SK-N-MC (cell line): ENCODE results near the gene BTBD16.

Experiments
- DNase-seq: peaks from one replicate; pipeline ENCODE4 v3.0.0-alpha.2; 2011; ENCODE audit warnings: low read depth, low spot score
- H3K27ac ChIP-seq: fragments of 200-600 bp; sonication (generic); 2 replicates; pipeline ENCODE4 v1.5.1; 2016; ENCODE audit warnings: mixed run types
- H3K36me3 ChIP-seq: fragments of 200-600 bp; sonication (generic); 2 replicates; pipeline ENCODE4 v1.6.1; 2017; ENCODE audit warnings: antibody characterized with exemption, low read length, mixed read lengths; ENCODE audit not compliant: insufficient read depth
- H3K4me3 ChIP-seq: fragments of 200-600 bp; sonication (generic); 2 replicates; pipeline ENCODE4 v1.5.1; 2016
- H3K9ac ChIP-seq: fragments of 200-600 bp; sonication (generic); 2 replicates; pipeline ENCODE4 v1.8.0; 2017; ENCODE audit warnings: mixed run types, mixed read lengths; ENCODE audit not compliant: insufficient read length
- H3K9me3 ChIP-seq: fragments of 200-600 bp; sonication (generic); 2 replicates; pipeline ENCODE4 v1.6.1; 2017; ENCODE audit warnings: low read depth, mild to moderate bottlenecking, antibody characterized with exemption, low read length, moderate library complexity, mixed read lengths
- EZH2 ChIP-seq: fragments of 200-600 bp; sonication (generic); IDR thresholded peaks from one replicate; pipeline ENCODE4 v1.6.1; 2017; ENCODE audit warnings: antibody characterized with exemption
- FOXP2 ChIP-seq: optimal IDR thresholded peaks from 2 replicates; pipeline ENCODE3; 2011; ENCODE audit warnings: mild to moderate bottlenecking, moderate library complexity; ENCODE audit not compliant: insufficient read depth; ENCODE audit errors: extremely low read length, control extremely low read depth
- POLR2AphosphoS5 ChIP-seq: IDR thresholded peaks from 2 replicates; pipeline ENCODE4 v1.6.1; 2012; ENCODE audit warnings: mild to moderate bottlenecking, low read depth, low read length, borderline replicate concordance

The BTBD16 gene

GRCh38 chr10:122343135-122343800, 72.2 kb downstream of the BTBD16 start:
- no peaks in the 10 kb centered on the region for H3K36me3 ChIP-seq
- no peaks in the 10 kb centered on the region for H3K9me3 ChIP-seq
- H3K27ac ChIP-seq = no peak overlapping the region
- no peak for DNase-seq
- no peak overlapping the region for H3K4me3 ChIP-seq
- TF ChIP-seq EZH2 (no peak), FOXP2 (no peak), POLR2AphosphoS5 (no peak)
- no peak overlapping the region for H3K9ac ChIP-seq

DNA sequence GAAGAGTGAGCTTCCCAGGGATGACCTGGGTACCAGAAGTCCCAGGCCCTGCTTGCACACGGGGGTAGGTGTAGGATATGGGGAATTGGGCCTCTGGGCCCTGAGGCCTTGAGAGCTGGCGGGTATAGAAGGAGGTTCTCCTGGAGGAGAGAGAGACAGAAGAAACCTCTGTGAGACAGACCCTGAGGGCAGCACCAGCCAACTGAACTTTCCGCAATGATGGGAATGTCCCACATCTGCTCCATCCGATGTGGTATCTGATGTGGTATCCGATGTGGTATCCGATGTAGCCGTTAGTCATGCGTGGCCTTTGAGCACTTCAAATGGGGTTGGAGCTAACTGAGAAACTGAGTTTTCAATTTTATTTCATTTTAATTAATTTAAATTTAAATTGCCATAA, 72.8 kb downstream of the BTBD16 start:
- Histone ChIP-seq H3K9me3 (no peaks in the 10 kb centered on the region), H3K9ac (no peak overlapping the region), H3K27ac (no peak overlapping the region), H3K4me3 (no peak overlapping the region), H3K36me3 (no peaks in the 10 kb centered on the region)
- no peak for DNase-seq
- TF ChIP-seq EZH2 (no peak), POLR2AphosphoS5 (no peak), FOXP2 (no peak)

- H3K27ac ChIP-seq = no peak overlapping the region
- no peak overlapping the region for H3K4me3 ChIP-seq
- no peaks in the 10 kb centered on the region for H3K36me3 ChIP-seq
- no peak for DNase-seq
- H3K9ac ChIP-seq = no peak overlapping the region
- no peaks in the 10 kb centered on the region for H3K9me3 ChIP-seq
- TF ChIP-seq FOXP2 (no peak), EZH2 (no peak)
Observed at GRCh38 chr10:122344741-122345258, 73.7 kb downstream of the BTBD16 start.

- no peak overlapping the region for H3K9ac ChIP-seq
- H3K36me3 ChIP-seq = no peaks in the 10 kb centered on the region
- no peak overlapping the region for H3K27ac ChIP-seq
- no peak for DNase-seq
- no peaks in the 10 kb centered on the region for H3K9me3 ChIP-seq
- TF ChIP-seq EZH2 (no peak), POLR2AphosphoS5 (no peak), FOXP2 (no peak)
- H3K4me3 ChIP-seq = no peak overlapping the region
Observed at GRCh38 chr10:122346326-122346950, 75.3 kb downstream of the BTBD16 start.

GRCh38 chr10:122347170-122347841, 76.2 kb downstream of the BTBD16 start:
- Histone ChIP-seq H3K27ac (no peak overlapping the region), H3K9me3 (no peaks in the 10 kb centered on the region), H3K9ac (no peak overlapping the region), H3K36me3 (no peaks in the 10 kb centered on the region), H3K4me3 (no peak overlapping the region)
- TF ChIP-seq FOXP2 (no peak), POLR2AphosphoS5 (no peak), EZH2 (no peak)
- DNase-seq = no peak

DNA sequence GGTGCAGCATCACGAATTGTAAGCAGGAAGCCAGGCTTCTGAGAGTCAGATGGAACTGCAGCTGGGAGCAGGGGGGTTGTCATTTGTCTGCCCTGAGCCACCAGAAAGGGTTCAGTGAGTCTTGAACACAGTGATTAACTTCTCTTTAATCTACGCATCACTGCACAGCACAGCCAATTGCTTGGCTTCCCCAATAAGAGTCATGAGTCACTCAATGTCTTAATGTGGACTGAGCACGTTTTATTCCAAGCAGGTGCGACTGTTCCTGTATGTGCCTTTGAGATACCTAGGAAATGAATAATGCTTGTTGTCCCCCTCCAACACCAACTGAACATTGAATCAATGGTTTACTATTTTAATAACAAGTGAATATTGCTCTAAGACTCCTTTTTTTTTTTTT, 77.4 kb downstream of the BTBD16 start:
- Histone ChIP-seq H3K9me3 (no peaks in the 10 kb centered on the region), H3K36me3 (no peaks in the 10 kb centered on the region), H3K9ac (no peak overlapping the region), H3K27ac (no peak overlapping the region), H3K4me3 (no peak overlapping the region)
- no peak for DNase-seq
- TF ChIP-seq EZH2 (no peak), POLR2AphosphoS5 (no peak), FOXP2 (no peak)

- no peak for TF ChIP-seq EZH2
- no peak overlapping the region for H3K4me3 ChIP-seq
- no peak for DNase-seq
- H3K9ac ChIP-seq = no peak overlapping the region
- H3K9me3 ChIP-seq = no peaks in the 10 kb centered on the region
- H3K36me3 ChIP-seq = no peaks in the 10 kb centered on the region
- H3K27ac ChIP-seq = no peak overlapping the region
Observed at GRCh38 chr10:122348935-122349361, 77.9 kb downstream of the BTBD16 start.

DNA sequence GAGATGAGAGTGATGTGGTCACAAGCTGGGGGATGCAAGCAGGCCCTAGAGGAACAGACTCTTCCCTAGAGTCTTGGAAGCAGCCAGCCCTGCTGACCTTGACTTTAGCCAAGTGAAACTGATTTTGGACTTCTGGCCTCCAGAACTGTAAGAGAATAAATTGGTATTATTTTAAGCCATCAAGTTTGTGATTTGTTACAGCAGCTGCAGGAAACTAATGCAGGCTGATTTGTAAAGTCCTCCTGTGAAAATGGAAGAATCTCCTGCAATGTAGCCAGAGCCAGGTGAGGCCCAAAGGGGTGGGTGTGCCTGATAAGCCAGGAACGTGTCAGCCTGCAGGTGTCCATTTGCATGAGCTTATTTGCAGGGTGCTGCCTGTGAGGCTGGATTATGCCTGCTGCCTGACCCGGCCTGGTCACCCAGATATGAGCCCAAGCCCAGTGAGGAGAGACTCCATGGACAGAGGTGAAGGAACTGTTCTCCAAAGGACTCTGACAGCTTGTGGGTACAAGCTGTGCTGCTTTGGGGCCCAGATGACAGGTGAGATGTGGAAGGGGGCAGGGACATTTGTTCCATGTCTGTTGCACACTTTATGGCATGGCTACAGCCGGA, 78.8 kb downstream of the BTBD16 start:
- Histone ChIP-seq H3K4me3 (no peak overlapping the region), H3K36me3 (no peaks in the 10 kb centered on the region), H3K9ac (no peak overlapping the region), H3K27ac (no peak overlapping the region), H3K9me3 (no peaks in the 10 kb centered on the region)
- TF ChIP-seq POLR2AphosphoS5 (no peak), EZH2 (no peak), FOXP2 (no peak)
- DNase-seq = no peak

DNA sequence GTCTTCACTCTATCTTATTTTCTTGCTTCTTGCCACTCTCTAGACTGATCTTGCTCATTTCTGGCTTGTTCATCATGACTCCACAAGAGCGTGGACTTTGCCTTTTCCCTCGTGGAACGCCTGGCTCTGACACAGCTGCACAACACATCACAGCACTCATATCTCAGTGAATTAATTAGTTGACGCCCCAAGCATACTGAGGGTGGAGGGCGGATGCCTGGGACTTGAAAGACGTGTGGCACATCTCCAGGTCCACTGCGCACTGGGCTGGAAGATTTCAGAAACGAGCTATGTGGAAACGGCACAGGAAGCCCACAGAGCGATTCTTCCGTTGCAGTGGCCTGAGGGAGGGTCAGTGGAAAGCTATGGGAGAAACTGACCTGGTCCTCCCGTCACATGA, 79.8 kb downstream of the BTBD16 start:
- Histone ChIP-seq H3K9me3 (no peaks in the 10 kb centered on the region), H3K9ac (no peak overlapping the region), H3K27ac (no peak overlapping the region), H3K4me3 (no peak overlapping the region), H3K36me3 (no peaks in the 10 kb centered on the region)
- no peak for DNase-seq
- no peak for TF ChIP-seq FOXP2
- no peak for TF ChIP-seq POLR2AphosphoS5
- no peak for TF ChIP-seq EZH2
